ENCODE measurements around the gene ETFA.

Gene ETFA

DNA sequence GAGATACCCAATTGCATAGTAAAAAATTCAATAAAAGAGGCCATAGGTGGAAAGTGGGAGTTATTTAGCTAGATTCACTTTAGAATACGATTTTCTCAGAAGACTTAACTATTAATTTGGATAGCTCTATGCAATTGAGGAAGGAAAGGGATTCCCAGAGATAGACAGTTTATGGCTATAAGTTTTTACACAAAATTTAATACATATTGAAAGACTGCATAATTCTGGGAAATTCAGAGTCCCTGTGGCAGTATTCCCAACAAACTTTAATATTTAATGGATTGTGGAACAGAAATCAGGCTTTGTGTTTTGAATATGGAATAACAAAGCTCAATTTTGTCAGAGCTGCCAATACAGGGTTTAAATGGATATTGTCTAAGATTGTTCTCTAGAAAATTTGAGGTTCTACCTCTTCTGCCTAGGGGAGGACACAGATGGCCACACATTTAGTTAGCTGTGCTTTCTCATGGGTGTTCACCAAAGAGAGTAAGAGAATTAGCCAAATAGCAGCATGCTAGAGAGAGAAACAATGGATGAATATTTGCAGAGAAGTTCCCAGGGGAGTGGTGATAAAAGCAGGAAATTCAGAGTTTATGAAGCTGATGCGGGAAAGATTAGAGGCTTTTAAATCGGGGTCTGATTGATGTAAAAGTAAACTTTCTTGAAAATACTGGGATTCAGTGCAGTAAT lies 33.8 kb upstream of the ETFA start:
- H3K4me3 ChIP-seq (ENCODE audit: low read depth, low read length), result no peak overlapping the region
- TF ChIP-seq, protein P1, sequence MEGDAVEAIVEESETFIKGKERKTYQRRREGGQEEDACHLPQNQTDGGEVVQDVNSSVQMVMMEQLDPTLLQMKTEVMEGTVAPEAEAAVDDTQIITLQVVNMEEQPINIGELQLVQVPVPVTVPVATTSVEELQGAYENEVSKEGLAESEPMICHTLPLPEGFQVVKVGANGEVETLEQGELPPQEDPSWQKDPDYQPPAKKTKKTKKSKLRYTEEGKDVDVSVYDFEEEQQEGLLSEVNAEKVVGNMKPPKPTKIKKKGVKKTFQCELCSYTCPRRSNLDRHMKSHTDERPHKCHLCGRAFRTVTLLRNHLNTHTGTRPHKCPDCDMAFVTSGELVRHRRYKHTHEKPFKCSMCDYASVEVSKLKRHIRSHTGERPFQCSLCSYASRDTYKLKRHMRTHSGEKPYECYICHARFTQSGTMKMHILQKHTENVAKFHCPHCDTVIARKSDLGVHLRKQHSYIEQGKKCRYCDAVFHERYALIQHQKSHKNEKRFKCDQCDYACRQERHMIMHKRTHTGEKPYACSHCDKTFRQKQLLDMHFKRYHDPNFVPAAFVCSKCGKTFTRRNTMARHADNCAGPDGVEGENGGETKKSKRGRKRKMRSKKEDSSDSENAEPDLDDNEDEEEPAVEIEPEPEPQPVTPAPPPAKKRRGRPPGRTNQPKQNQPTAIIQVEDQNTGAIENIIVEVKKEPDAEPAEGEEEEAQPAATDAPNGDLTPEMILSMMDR (IDR thresholded peaks at IDR 0.05; ENCODE audit: control insufficient read depth, extremely low read depth, insufficient read depth), result no peak
- DNase-seq (ENCODE audit: low read depth), result no peak

DNA sequence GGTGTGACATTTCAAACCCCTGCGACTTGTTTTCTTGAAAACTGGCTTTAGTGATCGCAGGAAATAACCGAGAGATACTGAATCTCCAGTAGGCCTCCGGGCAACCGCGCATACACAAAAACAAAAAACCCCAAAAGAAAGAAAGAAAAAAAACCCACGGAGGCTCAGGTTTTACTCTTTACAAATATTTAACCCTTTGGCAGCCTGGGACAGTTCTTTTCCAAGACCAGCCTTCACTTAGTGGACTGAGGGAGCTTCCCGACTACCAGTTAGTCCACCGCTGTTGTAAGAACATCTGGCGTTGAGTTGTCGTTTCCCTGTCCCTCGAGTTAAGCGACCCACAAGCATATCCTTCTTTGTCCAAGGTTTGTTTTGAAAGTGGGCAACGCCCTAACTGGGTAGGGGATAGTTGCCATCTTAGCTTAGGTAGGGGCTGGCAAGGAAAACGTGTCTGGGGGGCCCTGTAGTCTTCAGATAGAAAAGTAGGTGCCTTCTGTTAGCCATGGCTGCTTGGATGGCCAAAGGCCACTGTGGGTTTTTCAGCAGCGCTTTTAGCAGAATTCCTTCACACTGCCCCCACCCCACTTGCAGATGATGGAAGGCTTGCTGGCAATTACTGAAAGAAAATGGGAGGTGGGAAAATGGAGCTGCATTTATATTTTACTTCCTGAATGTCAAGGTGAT lies 32.2 kb upstream of the ETFA start:
- H3K4me3 ChIP-seq (ENCODE audit: low read depth, low read length), result no peak overlapping the region
- DNase-seq (ENCODE audit: low read depth), result no peak
- TF ChIP-seq, protein P1 (IDR thresholded peaks at IDR 0.05; ENCODE audit: control insufficient read depth, extremely low read depth, insufficient read depth), result no peak

- TF ChIP-seq, protein P1 (IDR thresholded peaks at IDR 0.05; ENCODE audit: control insufficient read depth, extremely low read depth, insufficient read depth), result no peak
- H3K4me3 ChIP-seq (ENCODE audit: low read depth, low read length), result no peak overlapping the region
- DNase-seq (ENCODE audit: low read depth), result no peak
These were observed 31.3 kb upstream of the ETFA start for GRCh38 chr15:76342382-76343201.

GRCh38 chr15:76342058-76342381 lies 30.8 kb upstream of the ETFA start:
- H3K4me3 ChIP-seq (ENCODE audit: low read depth, low read length), result no peak overlapping the region
- no peak for DNase-seq (ENCODE audit: low read depth)
- TF ChIP-seq, protein P1 (IDR thresholded peaks at IDR 0.05; ENCODE audit: control insufficient read depth, extremely low read depth, insufficient read depth), result no peak

- no peak for DNase-seq (ENCODE audit: low read depth)
- no peak overlapping the region for H3K4me3 ChIP-seq (ENCODE audit: low read depth, low read length)
- TF ChIP-seq, protein P1 (IDR thresholded peaks at IDR 0.05; ENCODE audit: control insufficient read depth, extremely low read depth, insufficient read depth), result no peak
These were observed 30.2 kb upstream of the ETFA start for GRCh38 chr15:76341366-76342057.

- DNase-seq (ENCODE audit: low read depth), result no peak
- no peak overlapping the region for H3K4me3 ChIP-seq (ENCODE audit: low read depth, low read length)
- TF ChIP-seq, protein P1 (IDR thresholded peaks at IDR 0.05; ENCODE audit: control insufficient read depth, extremely low read depth, insufficient read depth), result no peak
These were observed 29.6 kb upstream of the ETFA start for GRCh38 chr15:76340803-76341365.
